ENCODE data around the gene SCPEP1. TPM values are rescaled to one million over a fixed set of nuclear protein-coding genes. Genes with fewer than 3 reads are reported as not detected.
A peak's percentile ranks its signal among the peaks of the same experiment; 100 is the strongest.
"Not testable (repeated sequence)": the region's sequence is repeated elsewhere in the genome, so short reads cannot be mapped to it uniquely, and the experiment has no call there.

SCPEP1 gene
- total RNA-seq, 1 donor from 2014 or later, result 53.5 TPM

GRCh38 chr17:56976941-56977608, 856 bp upstream of the SCPEP1 start:
- Mint-ChIP-seq H3K4me1 (ENCODE audit: unreplicated experiment) (peaks cover 51% of the 10 kb centered on the region), H3K27me3 (no peaks in the 10 kb centered on the region), H3K36me3 (no peaks in the 10 kb centered on the region), H3K9me3 (no peaks in the 10 kb centered on the region), H3K4me3 (peak overlapping the region; percentile 83), H3K27ac (no peak overlapping the region)
- DNase-seq (ENCODE audit: extremely low spot score, unreplicated experiment), result no peak
- no peak for TF ChIP-seq CTCF (conservative IDR thresholded peaks at IDR 0.05)

GRCh38 chr17:56978441-56979090, 635 bp downstream of the SCPEP1 start:
- H3K4me3 Mint-ChIP-seq, result peak overlapping the region; percentile 92
- peak; percentile 25 for DNase-seq (ENCODE audit: extremely low spot score, unreplicated experiment)
- no peaks in the 10 kb centered on the region for H3K9me3 Mint-ChIP-seq
- no peaks in the 10 kb centered on the region for H3K36me3 Mint-ChIP-seq
- TF ChIP-seq CTCF (conservative IDR thresholded peaks at IDR 0.05), result no peak
- H3K27ac Mint-ChIP-seq, result peak overlapping the region; percentile 67
- no peaks in the 10 kb centered on the region for H3K27me3 Mint-ChIP-seq
- peaks cover 41% of the 10 kb centered on the region for H3K4me1 Mint-ChIP-seq (ENCODE audit: unreplicated experiment)

- Mint-ChIP-seq H3K4me3 (peak overlapping the region; percentile 92), H3K27ac (peak overlapping the region; percentile 67), H3K36me3 (peaks cover 2% of the 10 kb centered on the region), H3K27me3 (no peaks in the 10 kb centered on the region), H3K4me1 (ENCODE audit: unreplicated experiment) (peaks cover 37% of the 10 kb centered on the region), H3K9me3 (no peaks in the 10 kb centered on the region)
- no peak for DNase-seq (ENCODE audit: extremely low spot score, unreplicated experiment)
- TF ChIP-seq CTCF (conservative IDR thresholded peaks at IDR 0.05), result no peak
Measured at GRCh38 chr17:56979091-56979480, 1.2 kb downstream of the SCPEP1 start.

GRCh38 chr17:56980526-56980925, 2.6 kb downstream of the SCPEP1 start:
- not testable (repeated sequence) for H3K36me3 Mint-ChIP-seq; H3K4me3 Mint-ChIP-seq; H3K27ac Mint-ChIP-seq; DNase-seq (ENCODE audit: extremely low spot score, unreplicated experiment); H3K9me3 Mint-ChIP-seq; H3K27me3 Mint-ChIP-seq
- peaks cover 28% of the 10 kb centered on the region for H3K4me1 Mint-ChIP-seq (ENCODE audit: unreplicated experiment)

- Mint-ChIP-seq H3K9me3 (no peaks in the 10 kb centered on the region), H3K27ac (no peak overlapping the region), H3K4me3 (no peak overlapping the region), H3K27me3 (no peaks in the 10 kb centered on the region), H3K36me3 (peaks cover 16% of the 10 kb centered on the region), H3K4me1 (ENCODE audit: unreplicated experiment) (peaks cover 19% of the 10 kb centered on the region)
- no peak for DNase-seq (ENCODE audit: extremely low spot score, unreplicated experiment)
- TF ChIP-seq CTCF (conservative IDR thresholded peaks at IDR 0.05), result no peak
Measured at GRCh38 chr17:56982312-56982711, 4.4 kb downstream of the SCPEP1 start.

- H3K4me1 Mint-ChIP-seq (ENCODE audit: unreplicated experiment), result peaks cover 12% of the 10 kb centered on the region
- no peaks in the 10 kb centered on the region for H3K9me3 Mint-ChIP-seq
- peaks cover 20% of the 10 kb centered on the region for H3K36me3 Mint-ChIP-seq
- H3K27me3 Mint-ChIP-seq, result no peaks in the 10 kb centered on the region
- H3K27ac Mint-ChIP-seq, result no peak overlapping the region
- no peak for DNase-seq (ENCODE audit: extremely low spot score, unreplicated experiment)
- H3K4me3 Mint-ChIP-seq, result no peak overlapping the region
- TF ChIP-seq CTCF (conservative IDR thresholded peaks at IDR 0.05), result no peak
Measured at GRCh38 chr17:56983366-56983765, 5.4 kb downstream of the SCPEP1 start.
